ENCODE data around the gene ADGRF4.

ADGRF4 gene

GRCh38 chr6:47686411-47686810 is 12.0 kb upstream of the ADGRF4 start:
- DNase-seq, result no peak

- DNase-seq, result no peak
These were observed 10.9 kb upstream of the ADGRF4 start for GRCh38 chr6:47687432-47687831.

- DNase-seq, result no peak
These were observed 8.2 kb upstream of the ADGRF4 start for GRCh38 chr6:47690214-47690613.

- DNase-seq, result no peak
These were observed 7.6 kb upstream of the ADGRF4 start for GRCh38 chr6:47690791-47691190.

GRCh38 chr6:47697925-47698324 is 455 bp upstream of the ADGRF4 start:
- DNase-seq, result no peak

- no peak for DNase-seq
These were observed 1.7 kb downstream of the ADGRF4 start for GRCh38 chr6:47700053-47700452.

GRCh38 chr6:47700596-47700995 is 2.2 kb downstream of the ADGRF4 start:
- no peak for DNase-seq

GRCh38 chr6:47701363-47701762 is 3.0 kb downstream of the ADGRF4 start:
- no peak for DNase-seq

GRCh38 chr6:47709160-47709559 is 10.8 kb downstream of the ADGRF4 start:
- no peak for DNase-seq

GRCh38 chr6:47710295-47710694 is 11.9 kb downstream of the ADGRF4 start:
- no peak for DNase-seq

- DNase-seq, result no peak
These were observed 14.8 kb downstream of the ADGRF4 start for GRCh38 chr6:47713200-47713599.

GRCh38 chr6:47714802-47715201 is 16.4 kb downstream of the ADGRF4 start:
- no peak for DNase-seq

- no peak for DNase-seq
These were observed 17.4 kb downstream of the ADGRF4 start for GRCh38 chr6:47715782-47716181.

- DNase-seq, result no peak
These were observed 17.8 kb downstream of the ADGRF4 start for GRCh38 chr6:47716207-47716606.

GRCh38 chr6:47718571-47718970 is 20.2 kb downstream of the ADGRF4 start:
- no peak for DNase-seq

- no peak for DNase-seq
These were observed 22.8 kb downstream of the ADGRF4 start for GRCh38 chr6:47721189-47721588.

GRCh38 chr6:47722194-47722593 is 23.8 kb downstream of the ADGRF4 start:
- DNase-seq, result no peak

GRCh38 chr6:47724300-47724699 is 25.9 kb downstream of the ADGRF4 start:
- DNase-seq, result no peak

GRCh38 chr6:47727391-47727790 is 29.0 kb downstream of the ADGRF4 start:
- DNase-seq, result no peak

GRCh38 chr6:47729019-47729418 is 30.6 kb downstream of the ADGRF4 start:
- no peak for DNase-seq

- no peak for DNase-seq
These were observed 31.1 kb downstream of the ADGRF4 start for GRCh38 chr6:47729457-47729856.

GRCh38 chr6:47733879-47734558 is 35.6 kb downstream of the ADGRF4 start:
- no peak for DNase-seq

- no peak for DNase-seq
These were observed 36.6 kb downstream of the ADGRF4 start for GRCh38 chr6:47734831-47735481.

- DNase-seq, result no peak
These were observed 37.8 kb downstream of the ADGRF4 start for GRCh38 chr6:47736083-47736700.

All from stimulated activated naive CD4-positive, alpha-beta T cell treated with Interleukin-2 at 50 U/mL for 16 hours (primary cell).